Activated naive CD4-positive, alpha-beta T cell (primary cell): ENCODE data around the gene APOB.

ENCODE experiments used
- DNase-seq, 4 experiments: peaks; one replicate each; lab custom pipeline; 2025; lab: John Stamatoyannopoulos, UW

The APOB gene

DNA sequence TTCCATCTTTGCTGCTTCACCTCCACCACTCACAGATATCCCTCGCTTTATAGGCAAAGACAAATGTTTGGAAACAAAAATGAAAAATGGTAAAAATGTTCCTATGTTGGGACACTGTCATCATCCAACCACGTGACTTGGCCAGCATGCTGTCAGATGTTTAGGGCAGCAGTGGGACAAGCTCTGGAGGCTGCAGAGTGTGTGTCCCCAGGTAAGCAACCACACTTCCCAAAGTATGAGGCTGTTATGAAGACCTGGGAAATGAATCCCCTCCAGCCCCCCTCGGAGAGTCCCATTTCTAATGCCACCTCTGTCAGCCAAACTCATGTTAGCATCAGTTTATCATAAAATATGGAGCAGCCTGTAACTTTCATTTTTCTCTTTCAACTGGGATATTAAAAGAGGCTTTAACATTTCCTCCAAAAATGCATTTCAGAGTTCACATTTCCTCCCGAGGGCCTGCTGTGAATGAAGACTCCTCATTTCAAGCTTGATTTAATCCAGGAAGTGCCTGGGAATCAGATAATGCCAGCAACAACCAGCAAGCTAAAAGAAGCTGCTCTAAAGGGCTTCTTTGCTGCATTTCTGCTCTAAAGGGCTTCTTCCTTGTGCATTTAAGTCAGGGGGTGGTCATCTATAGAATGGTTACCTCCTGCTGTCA is 66.2 kb downstream of the APOB start:
- no peak for DNase-seq

DNA sequence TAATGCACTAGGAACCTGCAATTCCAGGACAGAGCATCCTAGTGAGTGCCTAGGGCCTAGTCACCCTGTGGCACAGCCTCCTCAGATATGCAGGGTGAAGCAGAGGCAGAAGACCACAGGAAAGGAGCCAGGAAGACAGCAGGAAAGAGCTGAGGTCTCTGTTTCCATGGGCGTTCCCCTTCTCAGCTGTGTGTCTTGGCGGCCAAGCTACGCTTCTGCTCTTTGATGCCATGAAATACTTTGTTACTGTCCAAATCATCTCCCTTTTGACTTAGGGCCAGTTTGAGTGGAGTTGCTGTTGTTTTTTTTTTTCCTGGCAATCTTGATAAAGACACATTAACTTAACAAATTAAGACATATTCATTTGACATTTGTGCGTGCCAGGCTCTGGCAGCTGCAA is 67.3 kb downstream of the APOB start:
- DNase-seq, result no peak

DNA sequence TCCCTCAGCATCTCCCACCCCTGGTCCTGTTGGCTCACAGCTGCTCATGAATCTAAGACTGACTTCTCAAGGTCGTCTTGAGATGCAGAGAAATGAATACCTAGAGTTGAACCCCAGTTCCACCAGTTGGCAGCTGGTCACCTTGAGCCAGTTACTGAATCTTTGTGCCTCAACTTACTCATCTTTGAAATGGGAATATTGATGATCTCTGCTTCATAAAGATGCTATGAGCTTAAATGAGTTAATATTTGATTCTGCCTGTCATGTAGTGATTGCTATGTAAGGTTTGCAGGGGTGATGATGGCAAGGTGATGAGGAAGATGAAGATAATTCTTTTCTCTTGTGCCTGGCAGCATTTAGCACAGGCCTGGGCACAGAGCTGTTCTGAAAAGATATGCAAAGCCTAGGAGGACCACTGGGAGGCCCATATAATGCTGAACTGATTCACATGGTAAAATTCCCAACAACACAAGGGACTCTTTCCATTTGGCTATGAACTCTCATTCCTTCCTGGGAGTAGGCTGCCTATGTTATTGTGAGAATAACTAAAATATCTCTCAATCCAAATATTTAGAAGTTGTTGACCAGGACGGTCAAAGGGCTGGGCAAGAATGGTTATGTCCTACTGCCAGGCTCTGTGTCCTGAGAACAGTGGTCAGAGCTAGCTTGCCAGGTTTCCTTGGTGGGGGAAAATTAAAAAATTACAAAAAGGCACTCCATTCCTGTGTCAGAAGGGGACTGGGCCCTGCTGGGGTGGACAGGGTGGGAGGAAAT is 70.9 kb downstream of the APOB start:
- DNase-seq, result no peak

DNA sequence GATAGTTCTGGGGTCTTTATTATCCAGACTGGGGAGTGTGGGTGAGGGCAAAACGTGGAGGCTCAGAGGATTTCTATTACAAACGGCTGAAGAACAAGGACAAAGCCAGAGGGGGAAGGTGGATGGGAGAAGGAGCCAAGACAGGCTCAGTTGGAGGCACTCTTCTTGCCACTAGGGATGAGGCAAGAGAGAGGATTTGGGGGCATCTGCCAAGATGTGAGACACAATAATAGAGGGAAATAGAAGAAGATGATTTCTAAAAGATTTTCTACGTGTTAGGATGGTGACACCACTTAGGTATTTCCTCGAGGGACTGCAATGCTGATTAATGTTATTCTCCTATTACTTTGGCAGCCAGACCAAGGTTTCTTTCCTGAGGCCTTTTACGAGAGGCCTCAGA is 71.8 kb downstream of the APOB start:
- DNase-seq, result no peak

DNA sequence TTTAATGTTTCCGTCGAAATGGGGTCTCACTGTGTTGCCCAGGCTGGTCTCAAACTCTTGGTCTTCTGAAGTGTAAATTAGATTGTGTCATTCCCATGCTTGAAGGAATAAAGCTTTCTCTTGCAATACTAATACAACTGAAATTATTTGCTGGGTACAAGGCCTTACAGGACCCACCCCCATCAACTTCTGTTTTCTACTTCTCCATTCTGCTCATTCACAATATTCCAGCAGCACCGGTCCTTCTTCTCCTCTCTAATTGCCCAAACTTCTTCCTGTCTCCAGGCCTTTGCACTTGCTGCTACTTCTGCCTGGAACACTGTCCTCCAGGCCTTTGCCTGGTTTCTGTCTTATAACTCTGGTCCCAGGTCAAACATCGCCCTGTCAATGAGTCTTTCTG is 73.8 kb downstream of the APOB start:
- no peak for DNase-seq

DNA sequence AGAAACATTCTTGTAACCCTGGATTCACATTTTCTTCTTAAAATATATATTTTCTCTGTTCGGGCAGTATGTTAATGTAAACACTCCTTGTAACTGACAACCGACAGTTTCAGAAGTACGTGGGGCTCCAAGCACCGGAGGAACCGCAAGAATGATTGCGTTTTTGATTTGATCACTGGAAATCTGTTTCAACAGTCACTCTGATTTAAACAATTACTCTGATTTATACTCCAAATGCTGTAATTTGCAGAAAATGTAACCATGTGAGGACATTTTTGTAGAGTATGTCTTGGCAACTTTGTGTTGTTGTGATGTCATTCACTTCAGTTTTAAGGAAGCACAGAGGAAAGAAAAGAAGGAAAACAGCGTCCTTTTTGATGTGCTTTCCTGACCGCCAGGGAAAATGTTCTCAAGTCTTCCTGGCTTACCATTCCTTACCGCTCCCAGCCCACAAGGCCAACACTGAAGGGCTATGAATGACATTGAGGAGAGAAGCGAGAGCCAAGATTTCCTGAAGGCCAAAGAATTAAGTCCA is 77.7 kb downstream of the APOB start:
- DNase-seq, result no peak

DNA sequence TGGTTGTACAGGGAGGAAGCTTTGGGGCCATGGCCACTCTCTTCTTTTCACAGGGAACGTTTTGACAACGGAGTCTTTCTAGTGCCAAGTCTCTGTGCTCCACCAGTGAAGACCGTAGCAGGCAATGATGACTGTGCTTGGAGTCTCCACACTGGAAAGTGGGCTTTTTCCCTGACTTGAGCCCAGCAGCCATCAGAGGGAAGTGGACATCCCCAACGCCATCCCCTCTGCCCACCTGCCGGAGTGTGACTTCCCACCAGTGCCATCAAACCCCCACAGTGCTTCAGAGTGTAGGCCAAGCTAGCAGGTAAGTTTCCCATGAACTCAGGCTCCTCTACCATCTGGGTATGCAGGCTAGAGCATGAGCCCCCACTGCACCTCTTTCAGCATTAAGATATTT is 78.7 kb downstream of the APOB start:
- DNase-seq, result no peak

DNA sequence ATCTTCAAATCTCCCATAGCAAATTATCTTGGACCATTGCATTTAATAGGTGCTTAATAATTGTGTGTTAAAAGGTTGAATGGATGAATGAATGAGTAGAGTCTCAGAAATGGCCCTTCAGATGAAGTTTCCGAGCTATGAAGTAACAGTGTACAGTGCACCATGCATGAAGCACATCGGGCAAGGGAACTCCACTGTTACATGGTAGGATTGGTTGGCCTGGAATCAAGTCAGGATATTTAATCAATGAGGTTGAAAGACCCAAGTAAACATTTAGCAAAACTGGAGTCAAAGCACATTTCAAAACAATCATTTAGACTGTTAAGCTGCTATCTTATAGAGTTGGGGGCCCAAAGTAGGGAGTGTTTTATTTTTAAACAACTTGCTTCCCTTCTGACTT is 80.0 kb downstream of the APOB start:
- no peak for DNase-seq

DNA sequence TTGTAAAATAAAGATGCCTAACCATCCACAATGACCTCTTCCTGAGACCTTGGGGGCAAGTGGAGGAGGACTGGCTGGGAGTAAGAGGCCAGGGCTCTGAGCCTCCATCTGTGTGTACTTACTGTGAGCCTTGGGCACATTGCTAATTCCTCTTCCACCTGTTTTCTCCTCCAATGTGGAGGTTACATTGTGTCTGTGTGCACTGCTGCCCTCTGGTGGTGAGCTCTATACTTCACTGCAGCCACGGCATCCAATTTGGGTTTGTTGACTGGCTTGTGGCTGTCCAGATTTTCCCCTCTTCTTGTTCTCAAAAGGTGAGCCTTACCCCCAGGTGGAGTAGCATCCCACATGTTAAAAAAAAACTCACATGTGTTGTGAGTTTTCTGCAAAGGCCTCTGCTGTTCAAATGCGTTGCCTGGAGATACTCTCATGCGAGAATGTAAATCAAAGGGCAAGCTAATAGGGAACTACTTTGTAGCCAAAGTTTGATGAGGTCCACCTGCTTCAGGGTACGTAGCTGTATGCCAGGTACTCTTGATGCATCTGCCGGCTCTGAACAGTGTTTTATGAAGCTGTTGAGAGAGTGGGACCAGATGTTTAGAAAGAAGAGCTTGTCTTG is 80.8 kb downstream of the APOB start:
- peak; percentile 19 to 55 (median 42) for DNase-seq

DNA sequence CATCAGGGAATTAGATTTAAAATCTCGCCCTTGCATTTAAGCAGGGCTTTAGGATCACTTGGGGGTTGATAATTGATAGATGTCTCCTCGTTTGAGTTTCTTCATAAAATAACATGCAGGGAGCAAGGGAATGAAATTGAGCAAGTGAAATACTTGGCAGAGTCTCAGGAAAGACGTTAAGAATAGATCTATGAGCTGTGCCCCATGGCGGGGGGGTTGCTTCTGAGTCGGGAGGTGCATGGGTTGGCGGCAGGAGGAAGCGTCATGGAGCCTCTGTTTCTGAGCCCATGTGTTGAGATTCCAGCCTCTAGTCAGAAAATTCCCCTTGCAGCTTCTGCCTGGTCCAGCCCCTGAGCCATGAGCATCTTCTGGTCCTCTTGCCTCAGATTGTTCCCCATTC is 82.0 kb downstream of the APOB start:
- no peak for DNase-seq

DNA sequence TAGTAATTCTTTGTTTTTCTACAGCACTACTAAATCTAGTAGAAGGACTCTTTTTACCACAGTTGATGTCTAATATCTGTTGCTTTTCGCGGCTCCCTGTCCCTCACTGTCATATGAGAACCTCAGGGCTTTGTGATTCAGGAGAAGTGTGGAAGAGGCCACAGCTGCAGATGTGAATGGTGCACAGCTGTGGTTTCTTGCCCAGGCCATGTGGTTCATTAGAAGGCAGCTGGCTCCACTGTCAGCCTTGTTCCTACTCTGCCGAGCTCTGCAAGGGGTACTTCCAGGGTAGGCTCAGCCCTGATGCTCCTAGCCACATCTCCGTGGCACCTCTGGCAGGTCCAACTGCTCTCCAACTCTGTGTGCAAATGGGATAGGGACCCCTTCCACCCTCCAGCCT is 83.9 kb downstream of the APOB start:
- DNase-seq, result no peak

DNA sequence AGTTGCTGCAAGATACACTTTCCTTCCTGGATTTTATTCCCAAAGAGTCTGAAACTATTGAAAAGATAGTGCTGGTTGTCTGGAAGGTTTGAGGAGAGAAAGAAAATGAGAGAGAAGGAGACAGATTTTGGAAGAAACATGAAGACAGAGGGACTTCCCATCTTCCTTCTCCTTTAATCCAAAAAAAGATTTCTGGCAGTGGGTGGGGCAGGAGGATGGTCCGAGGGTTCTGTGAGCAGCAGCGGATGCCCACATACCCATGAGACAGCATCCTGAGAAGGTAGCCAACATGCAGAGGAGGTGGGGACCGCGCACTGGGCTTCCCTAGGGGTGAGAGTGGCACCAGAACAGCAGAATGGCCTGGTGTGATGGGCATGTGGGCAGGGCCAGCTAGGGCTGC is 84.6 kb downstream of the APOB start:
- DNase-seq, result no peak

DNA sequence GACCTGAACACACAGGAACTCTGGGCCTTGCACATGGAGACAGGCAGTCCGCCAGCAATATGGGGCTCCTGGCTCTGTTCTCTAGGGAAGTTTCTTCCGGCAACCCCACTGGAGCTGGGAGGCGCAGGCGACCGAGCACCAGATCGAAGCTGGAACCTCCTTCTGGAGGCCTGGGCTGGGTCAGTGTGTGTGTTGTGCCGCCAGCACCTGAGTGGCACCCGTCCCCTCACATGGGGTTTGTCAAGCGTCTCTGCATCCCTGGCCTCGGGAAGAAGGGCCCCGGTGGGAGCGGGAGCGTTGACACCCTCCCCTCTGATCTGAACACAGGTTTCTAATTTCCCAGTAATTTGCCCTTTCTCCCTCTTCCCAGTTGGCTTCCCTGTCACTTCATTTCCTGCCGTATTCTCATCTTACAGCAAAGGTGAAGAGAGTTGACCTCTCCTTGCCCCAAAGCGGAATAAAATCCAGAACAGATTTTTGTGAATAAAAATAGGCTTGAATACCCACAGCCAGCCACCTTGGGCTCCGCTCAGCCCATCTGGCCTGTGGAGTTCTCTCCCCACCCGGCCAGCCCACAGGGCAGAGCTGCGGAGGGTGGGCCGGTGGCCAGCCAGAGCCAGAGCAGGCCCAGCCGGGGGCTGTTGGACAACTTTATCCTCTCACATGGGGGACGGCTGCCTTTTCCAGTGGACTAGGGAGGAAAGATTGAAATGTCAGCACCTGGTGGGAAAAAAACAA is 85.9 kb downstream of the APOB start:
- no peak for DNase-seq

DNA sequence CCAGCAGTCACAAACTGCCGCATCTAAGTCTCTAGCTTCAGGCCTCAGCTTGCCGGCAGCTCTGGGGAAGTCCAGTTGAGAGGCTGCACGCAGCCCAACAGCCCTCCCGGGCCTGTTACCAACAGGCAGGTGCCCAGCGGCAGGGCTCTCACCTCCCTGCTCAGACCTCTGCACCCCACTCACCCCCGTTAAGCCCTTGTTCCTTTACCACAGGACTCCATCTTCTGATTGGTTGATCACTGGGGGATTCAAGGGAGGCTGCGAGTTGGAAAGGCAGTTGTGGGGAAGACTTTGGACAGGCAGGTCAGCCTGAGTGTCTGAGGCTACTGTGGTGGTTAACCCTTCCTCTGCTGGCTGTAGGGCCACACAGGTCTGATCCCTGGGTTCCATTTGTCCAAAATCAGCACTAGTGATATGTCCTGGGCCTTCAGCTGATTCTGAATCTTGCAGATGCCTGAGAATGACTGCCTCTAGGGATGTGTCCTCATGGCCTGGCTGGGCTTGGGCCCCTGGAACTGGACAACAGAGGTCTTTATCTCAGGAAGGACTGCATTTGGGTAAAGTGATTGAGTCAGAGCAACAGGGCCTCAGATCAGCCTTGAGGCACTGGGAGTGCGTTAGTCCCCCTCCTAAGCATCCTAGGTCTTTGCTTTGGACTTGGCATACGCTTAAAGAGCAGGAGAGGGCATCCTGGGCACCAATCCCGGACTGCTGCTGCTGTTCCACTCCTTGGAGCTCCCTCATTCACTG is 88.4 kb downstream of the APOB start:
- DNase-seq, result no peak

DNA sequence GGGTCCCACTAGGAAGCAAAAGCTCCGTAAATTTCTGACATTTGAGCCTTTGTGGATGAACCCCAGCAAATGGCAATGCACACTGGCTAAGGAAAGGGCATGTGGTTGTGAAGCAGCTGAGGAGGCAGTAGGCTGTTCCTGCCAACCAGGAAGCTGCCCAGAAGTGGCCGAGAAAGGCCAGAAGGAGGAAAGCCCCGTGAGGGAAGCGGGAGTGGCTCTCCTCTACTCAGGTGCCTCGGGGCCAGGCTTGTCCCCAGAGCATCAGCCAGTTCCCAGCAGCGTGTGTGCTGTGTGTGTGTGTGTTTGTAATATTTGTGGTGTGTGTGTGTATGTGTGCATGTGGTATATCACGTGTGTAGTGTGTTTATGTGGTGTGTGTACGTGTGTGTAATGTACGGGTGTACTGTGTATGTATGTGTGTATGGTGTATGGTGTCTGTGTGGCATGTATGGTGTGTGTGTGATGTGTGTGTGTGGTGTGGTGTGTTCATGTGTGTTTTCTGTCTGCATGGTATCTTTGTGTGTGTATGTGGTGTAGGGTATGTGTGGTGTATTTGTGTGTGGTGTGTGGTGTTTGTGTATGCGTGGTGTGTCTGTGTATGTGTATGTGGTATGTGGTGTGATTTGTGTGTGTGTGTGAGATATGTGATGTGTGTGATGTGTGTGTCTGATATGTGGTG is 90.6 kb downstream of the APOB start:
- DNase-seq, result no peak
